DOHH2 (cell line): Measurements from ENCODE around the gene IL17A.

Source experiments
- H3F3A ChIP-seq: fragments of 200-600 bp; sonication (generic), shearing (Covaris generic); 2 replicates; pipeline ENCODE4 v1.6.0; 2016; ENCODE audit warnings: antibody characterized with exemption, mild to moderate bottlenecking; ENCODE audit not compliant: control insufficient read depth, insufficient read depth
- H3K27ac ChIP-seq: fragments of 200-600 bp; sonication (generic); 2 replicates; pipeline ENCODE4 v1.5.1; 2014; ENCODE audit warnings: low read depth, mild to moderate bottlenecking, low read length, moderate library complexity
- H3K27me3 ChIP-seq: fragments of 200-600 bp; sonication (generic); 2 replicates; pipeline ENCODE4 v1.6.1; 2014; ENCODE audit warnings: mild to moderate bottlenecking, low read length, mixed read lengths; ENCODE audit not compliant: control insufficient read depth
- H3K36me3 ChIP-seq: fragments of 200-600 bp; sonication (generic); 2 replicates; pipeline ENCODE4 v1.6.1; 2014; ENCODE audit warnings: mild to moderate bottlenecking, low read length, moderate library complexity, mixed read lengths; ENCODE audit not compliant: control insufficient read depth
- H3K4me1 ChIP-seq: fragments of 200-600 bp; sonication (generic); 2 replicates; pipeline ENCODE4 v1.6.1; 2014; ENCODE audit warnings: mild to moderate bottlenecking, low read length, mixed read lengths; ENCODE audit not compliant: control insufficient read depth
- H3K4me2 ChIP-seq: fragments of 200-600 bp; sonication (generic); 2 replicates; pipeline ENCODE4 v1.6.0; 2014; ENCODE audit warnings: mild to moderate bottlenecking, low read length, moderate library complexity
- H3K4me3 ChIP-seq: fragments of 200-600 bp; sonication (generic); 2 replicates; pipeline ENCODE4 v1.5.1; 2014; ENCODE audit warnings: mild to moderate bottlenecking, low read length, mixed read lengths
- H3K79me2 ChIP-seq: fragments of 200-600 bp; sonication (generic); 2 replicates; pipeline ENCODE4 v1.6.1; 2014; ENCODE audit warnings: mild to moderate bottlenecking, low read length, mixed read lengths; ENCODE audit not compliant: control insufficient read depth
- H3K9me2 ChIP-seq: fragments of 200-600 bp; sonication (generic); replicated peaks from 2 replicates; pipeline ENCODE4 v1.6.1; 2014; ENCODE audit warnings: mild to moderate bottlenecking, low read length, mixed read lengths; ENCODE audit not compliant: control insufficient read depth
- H3K9me3 ChIP-seq: fragments of 200-600 bp; sonication (generic); 2 replicates; pipeline ENCODE4 v1.6.1; 2014; ENCODE audit warnings: antibody characterized with exemption, low read length, mixed read lengths; ENCODE audit not compliant: control insufficient read depth, insufficient read depth
- H4K20me1 ChIP-seq: fragments of 200-600 bp; sonication (generic); 2 replicates; pipeline ENCODE4 v1.6.0; 2014; ENCODE audit warnings: low read depth, mild to moderate bottlenecking, antibody characterized with exemption, low read length, moderate library complexity; ENCODE audit not compliant: control insufficient read depth, insufficient read depth
- EZH2phosphoT487 ChIP-seq: fragments of 200-600 bp; sonication (generic); IDR thresholded peaks from 2 replicates; pipeline ENCODE4 v1.6.1; 2017; ENCODE audit warnings: borderline replicate concordance, mild to moderate bottlenecking, antibody characterized with exemption, low read length, moderate library complexity, mixed read lengths
- TF ChIP-seq, protein P1 (sequence below): fragments of 200-600 bp; sonication (generic); IDR thresholded peaks from one replicate; pipeline ENCODE4 v1.5.1; 2014; ENCODE audit warnings: antibody characterized with exemption, mild to moderate bottlenecking, low read depth, low read length; ENCODE audit not compliant: poor library complexity, severe bottlenecking

IL17A gene

DNA sequence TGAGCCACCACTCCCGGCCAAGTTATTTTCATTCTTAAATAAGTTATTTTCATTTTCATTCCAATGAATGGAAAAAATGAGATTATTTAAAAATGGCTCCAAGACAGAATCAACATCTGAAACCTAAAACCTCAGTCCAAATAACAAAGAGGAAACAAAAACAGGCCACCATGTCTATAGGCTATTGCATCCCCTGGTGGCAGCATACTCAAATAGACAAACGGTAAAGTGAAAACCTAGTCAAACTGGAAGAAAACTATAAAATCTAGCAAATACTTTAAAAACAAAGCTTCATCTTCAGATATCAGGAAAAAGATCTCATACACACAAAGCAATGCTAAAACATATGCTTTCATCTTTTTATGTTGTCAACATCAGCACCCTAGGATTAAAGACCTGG, 20.9 kb downstream of the IL17A start:
- no peaks in the 10 kb centered on the region for H3K9me2 ChIP-seq
- H3K79me2 ChIP-seq, result no peaks in the 10 kb centered on the region
- no peaks in the 10 kb centered on the region for H3K4me1 ChIP-seq
- no peak for TF ChIP-seq EZH2phosphoT487
- TF ChIP-seq, protein P1, sequence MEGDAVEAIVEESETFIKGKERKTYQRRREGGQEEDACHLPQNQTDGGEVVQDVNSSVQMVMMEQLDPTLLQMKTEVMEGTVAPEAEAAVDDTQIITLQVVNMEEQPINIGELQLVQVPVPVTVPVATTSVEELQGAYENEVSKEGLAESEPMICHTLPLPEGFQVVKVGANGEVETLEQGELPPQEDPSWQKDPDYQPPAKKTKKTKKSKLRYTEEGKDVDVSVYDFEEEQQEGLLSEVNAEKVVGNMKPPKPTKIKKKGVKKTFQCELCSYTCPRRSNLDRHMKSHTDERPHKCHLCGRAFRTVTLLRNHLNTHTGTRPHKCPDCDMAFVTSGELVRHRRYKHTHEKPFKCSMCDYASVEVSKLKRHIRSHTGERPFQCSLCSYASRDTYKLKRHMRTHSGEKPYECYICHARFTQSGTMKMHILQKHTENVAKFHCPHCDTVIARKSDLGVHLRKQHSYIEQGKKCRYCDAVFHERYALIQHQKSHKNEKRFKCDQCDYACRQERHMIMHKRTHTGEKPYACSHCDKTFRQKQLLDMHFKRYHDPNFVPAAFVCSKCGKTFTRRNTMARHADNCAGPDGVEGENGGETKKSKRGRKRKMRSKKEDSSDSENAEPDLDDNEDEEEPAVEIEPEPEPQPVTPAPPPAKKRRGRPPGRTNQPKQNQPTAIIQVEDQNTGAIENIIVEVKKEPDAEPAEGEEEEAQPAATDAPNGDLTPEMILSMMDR, result no peak
- H3K36me3 ChIP-seq, result no peaks in the 10 kb centered on the region
- H3K4me3 ChIP-seq, result no peak overlapping the region
- H3F3A ChIP-seq, result no peaks in the 10 kb centered on the region
- no peak overlapping the region for H3K27ac ChIP-seq
- no peaks in the 10 kb centered on the region for H3K9me3 ChIP-seq
- H3K27me3 ChIP-seq, result peaks cover 5% of the 10 kb centered on the region; the same call in 1 of the 2 replicates
- no peak overlapping the region for H3K4me2 ChIP-seq
- no peaks in the 10 kb centered on the region for H4K20me1 ChIP-seq

DNA sequence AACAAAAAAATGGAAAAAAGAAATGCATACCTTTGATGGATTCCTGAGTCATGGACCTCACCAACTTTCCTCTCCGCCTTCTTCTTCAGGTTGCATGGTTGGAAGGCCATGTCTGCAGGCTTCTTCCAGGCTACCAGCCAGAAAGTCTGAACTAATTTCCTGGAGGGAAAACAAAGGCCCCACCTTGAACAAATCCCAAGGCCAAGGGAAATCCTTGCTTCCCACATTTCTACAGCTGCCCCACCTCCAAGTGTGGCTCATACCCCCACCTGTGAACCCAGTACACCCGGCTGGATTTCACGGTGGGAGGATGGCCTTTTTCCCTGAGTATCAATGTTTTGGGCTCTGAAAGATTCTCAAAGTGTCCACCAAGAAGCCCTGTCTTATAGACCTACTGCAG, 22.4 kb downstream of the IL17A start:
- TF ChIP-seq, protein P1, result no peak
- no peak for TF ChIP-seq EZH2phosphoT487
- no peaks in the 10 kb centered on the region for H4K20me1 ChIP-seq
- no peaks in the 10 kb centered on the region for H3K9me2 ChIP-seq
- no peaks in the 10 kb centered on the region for H3K9me3 ChIP-seq
- peaks cover 8% of the 10 kb centered on the region; the same call in 1 of the 2 replicates for H3K27me3 ChIP-seq
- no peak overlapping the region for H3K4me2 ChIP-seq
- no peak overlapping the region for H3K4me3 ChIP-seq
- no peaks in the 10 kb centered on the region for H3K36me3 ChIP-seq
- no peaks in the 10 kb centered on the region for H3K79me2 ChIP-seq
- H3K4me1 ChIP-seq, result no peaks in the 10 kb centered on the region
- no peaks in the 10 kb centered on the region for H3F3A ChIP-seq
- no peak overlapping the region for H3K27ac ChIP-seq

DNA sequence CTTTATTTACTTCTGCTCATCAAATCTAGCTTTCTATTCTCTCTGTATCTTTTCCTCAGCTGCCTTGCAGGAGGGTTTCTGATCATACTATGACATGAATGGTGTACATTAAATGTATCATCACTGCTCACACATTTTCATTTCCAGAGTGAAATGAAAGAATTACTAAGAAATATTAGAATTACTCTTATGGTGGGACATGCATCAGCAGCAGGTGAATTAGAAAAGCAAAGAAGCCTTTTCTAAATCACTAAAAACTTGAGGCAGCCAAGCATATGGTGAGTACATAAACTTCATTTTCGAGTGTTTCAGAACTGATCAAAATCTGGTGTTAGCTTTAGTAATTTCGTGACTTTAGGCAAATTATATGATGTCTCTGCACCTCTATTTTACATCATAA, 23.6 kb downstream of the IL17A start:
- Histone ChIP-seq H3K9me2 (no peaks in the 10 kb centered on the region), H3K27me3 (peaks cover 8% of the 10 kb centered on the region; the same call in 1 of the 2 replicates), H3K36me3 (no peaks in the 10 kb centered on the region), H4K20me1 (no peaks in the 10 kb centered on the region), H3K4me2 (no peak overlapping the region), H3K9me3 (no peaks in the 10 kb centered on the region), H3K79me2 (no peaks in the 10 kb centered on the region), H3K4me3 (no peak overlapping the region), H3K27ac (no peak overlapping the region), H3K4me1 (no peaks in the 10 kb centered on the region), H3F3A (no peaks in the 10 kb centered on the region)
- TF ChIP-seq, protein P1, result no peak
- TF ChIP-seq EZH2phosphoT487, result no peak

DNA sequence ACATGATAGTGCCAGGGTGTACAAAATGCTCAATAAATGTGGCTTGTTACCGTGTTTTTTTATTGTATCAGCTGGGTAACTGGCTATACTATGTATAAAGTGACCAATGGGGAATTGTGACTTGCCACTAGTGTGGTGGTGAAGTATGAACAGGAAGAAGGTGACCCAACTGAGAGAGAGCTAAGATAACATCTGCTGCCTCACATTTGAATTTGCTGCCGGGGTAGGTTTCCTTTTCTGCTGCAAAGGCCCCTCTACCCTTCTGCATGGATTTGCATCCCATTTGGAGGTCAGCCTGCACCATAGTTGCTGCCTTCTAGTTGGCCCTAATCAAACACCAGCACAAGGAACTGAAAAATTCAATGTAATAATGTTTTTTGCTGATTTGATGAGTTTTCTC, 24.1 kb downstream of the IL17A start:
- Histone ChIP-seq H3K9me2 (no peaks in the 10 kb centered on the region), H3K79me2 (no peaks in the 10 kb centered on the region), H3K27me3 (peaks cover 8% of the 10 kb centered on the region; the same call in 1 of the 2 replicates), H3K27ac (no peak overlapping the region), H3K4me3 (no peak overlapping the region), H4K20me1 (no peaks in the 10 kb centered on the region), H3K4me2 (no peak overlapping the region), H3K4me1 (no peaks in the 10 kb centered on the region), H3K9me3 (no peaks in the 10 kb centered on the region), H3F3A (no peaks in the 10 kb centered on the region), H3K36me3 (no peaks in the 10 kb centered on the region)
- TF ChIP-seq, protein P1, result no peak
- TF ChIP-seq EZH2phosphoT487, result no peak
